ENCODE measurements around the gene BABAM2.

BABAM2 gene

GRCh38 chr2:28135324-28135723 lies 244.8 kb downstream of the BABAM2 start:
- no peak overlapping the region for H3K4me3 ChIP-seq (ENCODE audit: low read depth, low read length)
- DNase-seq: no peak
- H3K9me3 ChIP-seq (ENCODE audit: severe bottlenecking): no peaks in the 10 kb centered on the region
- TF ChIP-seq CTCF (IDR thresholded peaks at IDR 0.05; ENCODE audit: low read depth, low read length): no peak
- H3K27me3 ChIP-seq (ENCODE audit: insufficient read depth, low read depth, severe bottlenecking): no peaks in the 10 kb centered on the region
- H3K27ac ChIP-seq: no peak overlapping the region
- H3K36me3 ChIP-seq: no peaks in the 10 kb centered on the region

GRCh38 chr2:28135799-28136198 lies 245.3 kb downstream of the BABAM2 start:
- DNase-seq: no peak
- TF ChIP-seq CTCF (IDR thresholded peaks at IDR 0.05; ENCODE audit: low read depth, low read length): no peak
- no peak overlapping the region for H3K4me3 ChIP-seq (ENCODE audit: low read depth, low read length)
- no peaks in the 10 kb centered on the region for H3K27me3 ChIP-seq (ENCODE audit: insufficient read depth, low read depth, severe bottlenecking)
- no peaks in the 10 kb centered on the region for H3K9me3 ChIP-seq (ENCODE audit: severe bottlenecking)
- no peak overlapping the region for H3K27ac ChIP-seq
- no peaks in the 10 kb centered on the region for H3K36me3 ChIP-seq

- H3K9me3 ChIP-seq (ENCODE audit: severe bottlenecking): no peaks in the 10 kb centered on the region
- no peak for DNase-seq
- H3K27me3 ChIP-seq (ENCODE audit: insufficient read depth, low read depth, severe bottlenecking): no peaks in the 10 kb centered on the region
- no peaks in the 10 kb centered on the region for H3K36me3 ChIP-seq
- TF ChIP-seq CTCF (IDR thresholded peaks at IDR 0.05; ENCODE audit: low read depth, low read length): no peak
- no peak overlapping the region for H3K4me3 ChIP-seq (ENCODE audit: low read depth, low read length)
- H3K27ac ChIP-seq: no peak overlapping the region
These were observed 246.0 kb downstream of the BABAM2 start for GRCh38 chr2:28136556-28136955.

- Histone ChIP-seq H3K9me3 (ENCODE audit: severe bottlenecking) (no peaks in the 10 kb centered on the region), H3K27me3 (ENCODE audit: insufficient read depth, low read depth, severe bottlenecking) (no peaks in the 10 kb centered on the region), H3K4me3 (ENCODE audit: low read depth, low read length) (no peak overlapping the region), H3K36me3 (no peaks in the 10 kb centered on the region), H3K27ac (no peak overlapping the region)
- no peak for DNase-seq
- TF ChIP-seq CTCF (IDR thresholded peaks at IDR 0.05; ENCODE audit: low read depth, low read length): no peak
These were observed 246.7 kb downstream of the BABAM2 start for GRCh38 chr2:28137221-28137620.

GRCh38 chr2:28142386-28142785 lies 251.9 kb downstream of the BABAM2 start:
- DNase-seq: no peak
- Histone ChIP-seq H3K27me3 (ENCODE audit: insufficient read depth, low read depth, severe bottlenecking) (no peaks in the 10 kb centered on the region), H3K27ac (no peak overlapping the region), H3K36me3 (no peaks in the 10 kb centered on the region), H3K4me3 (ENCODE audit: low read depth, low read length) (no peak overlapping the region), H3K9me3 (ENCODE audit: severe bottlenecking) (no peaks in the 10 kb centered on the region)
- TF ChIP-seq CTCF (IDR thresholded peaks at IDR 0.05; ENCODE audit: low read depth, low read length): no peak

- no peak for TF ChIP-seq CTCF (IDR thresholded peaks at IDR 0.05; ENCODE audit: low read depth, low read length)
- Histone ChIP-seq H3K9me3 (ENCODE audit: severe bottlenecking) (no peaks in the 10 kb centered on the region), H3K36me3 (no peaks in the 10 kb centered on the region), H3K4me3 (ENCODE audit: low read depth, low read length) (no peak overlapping the region), H3K27me3 (ENCODE audit: insufficient read depth, low read depth, severe bottlenecking) (peaks cover 5% of the 10 kb centered on the region), H3K27ac (no peak overlapping the region)
- DNase-seq: no peak
These were observed 257.5 kb downstream of the BABAM2 start for GRCh38 chr2:28148000-28148399.

Measured in WERI-Rb-1 (cell line).